ENCODE measurements around the gene TUFT1.
"Not testable (repeated sequence)": the region's sequence is repeated elsewhere in the genome, so short reads cannot be mapped to it uniquely, and the experiment has no call there.

Gene TUFT1

GRCh38 chr1:151615711-151616504, 75.8 kb downstream of the TUFT1 start:
- DNase-seq (ENCODE audit: low read depth, low spot score) = no peak

- DNase-seq (ENCODE audit: low read depth, low spot score) = no peak
Measured at GRCh38 chr1:151616505-151616849, 76.4 kb downstream of the TUFT1 start.

- DNase-seq (ENCODE audit: low read depth, low spot score) = no peak
Measured at GRCh38 chr1:151618003-151618402, 77.9 kb downstream of the TUFT1 start.

DNA sequence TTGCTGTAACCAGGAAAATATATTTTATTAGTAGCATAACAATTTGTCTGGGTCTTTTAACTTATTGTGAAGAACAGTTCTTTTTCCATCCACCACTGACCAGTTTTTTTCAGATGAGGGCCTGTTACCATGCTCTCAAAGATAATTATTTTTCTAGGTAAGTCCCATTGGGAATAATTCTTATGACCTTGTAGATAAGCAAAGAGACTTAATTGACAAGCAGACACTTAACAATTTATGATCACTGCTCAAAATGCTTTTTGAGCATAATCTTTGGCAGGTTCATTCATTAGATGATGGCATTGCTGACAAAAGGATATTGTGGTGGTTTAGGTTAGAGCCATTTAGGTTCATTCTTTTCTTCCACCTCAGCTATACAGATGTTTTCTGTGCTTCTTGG, 78.4 kb downstream of the TUFT1 start:
- no peak for DNase-seq (ENCODE audit: low read depth, low spot score)

- not testable (repeated sequence) for DNase-seq (ENCODE audit: low read depth, low spot score)
Measured at GRCh38 chr1:151618996-151619395, 78.9 kb downstream of the TUFT1 start.

DNA sequence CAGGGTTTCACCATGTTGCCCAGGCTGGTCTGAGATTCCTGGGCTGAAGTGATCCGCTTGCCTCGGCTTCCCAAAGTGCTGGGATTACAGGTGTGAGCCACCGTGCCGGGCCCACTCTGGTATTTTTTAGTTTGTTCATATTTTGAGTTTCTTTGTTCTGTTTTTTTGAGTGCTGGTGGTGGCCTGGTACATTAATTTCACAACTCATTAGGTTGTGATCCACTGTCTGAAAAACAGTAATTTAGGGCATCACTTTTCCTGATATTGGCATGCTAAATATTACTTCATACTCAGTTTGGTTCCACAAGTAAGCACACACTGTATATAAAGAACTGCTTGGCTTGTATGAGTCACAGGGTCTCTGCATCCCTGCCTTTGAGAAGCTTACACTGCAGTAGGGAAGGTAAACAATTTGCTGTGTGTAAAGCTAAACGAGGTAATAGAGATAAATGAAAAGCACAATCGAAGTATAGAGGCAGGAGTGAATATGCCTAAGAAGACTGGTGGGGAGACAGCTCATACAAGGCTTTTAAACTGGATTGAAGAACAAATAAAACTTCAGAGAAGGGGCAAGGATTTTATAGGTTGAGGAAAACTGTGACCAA, 79.5 kb downstream of the TUFT1 start:
- peak; percentile 31 for DNase-seq (ENCODE audit: low read depth, low spot score)

GRCh38 chr1:151620286-151620685, 80.2 kb downstream of the TUFT1 start:
- DNase-seq (ENCODE audit: low read depth, low spot score) = no peak

DNA sequence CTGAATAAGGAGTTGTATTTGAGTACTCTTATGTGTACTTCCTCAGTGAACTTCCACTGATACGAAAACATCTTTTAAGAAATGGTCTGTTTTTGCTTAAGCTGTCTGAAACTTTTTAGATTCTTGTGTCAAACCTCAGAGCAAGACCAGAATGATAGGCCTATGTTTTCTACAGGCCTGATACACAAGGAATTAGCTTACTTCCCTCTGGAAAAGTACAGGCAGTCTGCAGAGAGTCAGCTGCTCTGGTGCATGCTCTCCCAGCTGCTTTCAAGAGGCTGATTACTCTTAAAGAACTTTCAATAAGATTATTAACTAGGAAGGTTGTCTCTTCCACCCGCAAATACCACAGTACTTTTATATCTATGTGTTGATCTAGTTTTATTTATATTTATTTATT, 81.2 kb downstream of the TUFT1 start:
- DNase-seq (ENCODE audit: low read depth, low spot score) = no peak

- DNase-seq (ENCODE audit: low read depth, low spot score) = no peak
Measured at GRCh38 chr1:151624783-151625182, 84.7 kb downstream of the TUFT1 start.

GRCh38 chr1:151626740-151627334, 86.7 kb downstream of the TUFT1 start:
- DNase-seq (ENCODE audit: low read depth, low spot score) = no peak

GRCh38 chr1:151629278-151629677, 89.2 kb downstream of the TUFT1 start:
- DNase-seq (ENCODE audit: low read depth, low spot score) = no peak

All from smooth muscle cell of the brain vasculature (primary cell).